K562 (cell line): ENCODE measurements around the gene GOLPH3.

ENCODE experiments used
- CHD4 ChIP-seq: fragments of 200-600 bp; sonication (generic); IDR thresholded peaks from 3 replicates; pipeline ENCODE4 v1.6.1; 2012; ENCODE audit warnings: low read depth, mild to moderate bottlenecking, mixed read lengths, low read length, inconsistent platforms; ENCODE audit not compliant: insufficient read depth, insufficient replicate concordance, poor library complexity, severe bottlenecking
- CTCF ChIP-seq, 3 experiments: IDR thresholded peaks in 2 of 3; conservative IDR thresholded peaks in 1 of 3; 2 replicates each; pipeline ENCODE4 v1.5.1; 2011 to 2012; ENCODE audit warnings: low read length in 3 of 3, mild to moderate bottlenecking in 3 of 3, control low read depth in 2 of 3, improper control_type of control experiment in 1 of 3, inconsistent platforms in 1 of 3, low read depth in 1 of 3, mixed read lengths in 1 of 3, moderate library complexity in 1 of 3; ENCODE audit not compliant: insufficient read depth in 2 of 3
- EGR1 ChIP-seq: fragments of 450-650 bp; conservative IDR thresholded peaks from 2 replicates; pipeline ENCODE4 v1.6.1; 2017; ENCODE audit warnings: mild to moderate bottlenecking
- FOXK2 ChIP-seq, 2 experiments: fragments of 450-650 bp; IDR thresholded peaks in 1 of 2; conservative IDR thresholded peaks in 1 of 2; 2 replicates each; pipeline ENCODE4 v1.6.1; 2016; ENCODE audit warnings: low read depth in 2 of 2, mild to moderate bottlenecking in 1 of 2
- HCFC1 ChIP-seq: IDR thresholded peaks from 2 replicates; pipeline ENCODE4 v1.6.1; 2012; ENCODE audit warnings: low read depth, low read length, improper control_type of control experiment
- HDAC6 ChIP-seq: IDR thresholded peaks from 2 replicates; pipeline ENCODE4 v1.6.1; 2012; ENCODE audit warnings: low read depth, mild to moderate bottlenecking, control low read depth, inconsistent platforms, low read length, moderate library complexity
- MAFG ChIP-seq: fragments of 450-650 bp; conservative IDR thresholded peaks from 2 replicates; pipeline ENCODE4 v1.6.1; 2016; ENCODE audit warnings: missing genetic modification characterization, missing compliant biosample characterization
- MAX ChIP-seq: sonication (generic); formaldehyde crosslinking; IDR thresholded peaks from 2 replicates; pipeline ENCODE4 v1.9.0; 2022; ENCODE audit warnings: mild to moderate bottlenecking, missing genetic modification reagents
- POLR2AphosphoS5 ChIP-seq: IDR thresholded peaks from 2 replicates; pipeline ENCODE4 v1.6.1; 2011; ENCODE audit warnings: mild to moderate bottlenecking, low read depth, low read length, moderate library complexity; ENCODE audit not compliant: control insufficient read depth, insufficient read depth
- ZFX ChIP-seq: sonication (generic); formaldehyde crosslinking; IDR thresholded peaks from 2 replicates; pipeline ENCODE4 v1.8.0; 2022; ENCODE audit warnings: mild to moderate bottlenecking, missing genetic modification reagents, moderate library complexity
- ZNF24 ChIP-seq: fragments of 450-650 bp; IDR thresholded peaks from 2 replicates; pipeline ENCODE4 v1.6.1; 2016
- ZNF253 ChIP-seq: fragments of 250-450 bp; sonication (Bioruptor Pico); conservative IDR thresholded peaks from 2 replicates; pipeline ENCODE4 v1.6.1; 2021; ENCODE audit warnings: mild to moderate bottlenecking
- ZNF766 ChIP-seq: fragments of 200-800 bp; sonication (Bioruptor generic); conservative IDR thresholded peaks from 2 replicates; pipeline ENCODE4 v1.6.1; 2016; ENCODE audit warnings: missing genetic modification characterization, missing compliant biosample characterization

GRCh38 chr5:32083981-32084430 is 90.1 kb downstream of the GOLPH3 start:
- TF ChIP-seq MAFG (no peak), ZFX (CRISPR knock-in tag) (no peak), HCFC1 (no peak), EGR1 (no peak), CHD4 (no peak), MAX (no peak), ZNF253 (no peak), HDAC6 (no peak), FOXK2 (conservative IDR thresholded peaks at IDR 0.05 in 1 of 2, IDR thresholded peaks at IDR 0.05 in 1 of 2; ENCODE audit: low read depth in 2 of 2) (no peak), CTCF (IDR thresholded peaks at IDR 0.05 in 2 of 3, conservative IDR thresholded peaks at IDR 0.05 in 1 of 3; ENCODE audit: insufficient read depth in 2 of 3, low read depth in 1 of 3, low read length in 3 of 3) (no peak), ZNF766 (no peak), POLR2AphosphoS5 (no peak), ZNF24 (no peak)
